ENCODE measurements around the gene KAZN. TPM values are rescaled to one million over a fixed set of nuclear protein-coding genes. Genes with fewer than 3 reads are reported as not detected.

Gene KAZN
- total RNA-seq, 1 experiment from 2014 or later = 6.9 TPM

GRCh38 chr1:14725238-14725637, 126.8 kb downstream of the KAZN start:
- Histone ChIP-seq H3K4me3 (ENCODE audit: insufficient read depth, low read depth, low read length) (no peak overlapping the region), H3K36me3 (replicated peaks; ENCODE audit: control insufficient read depth, insufficient read depth, low read length) (no peaks in the 10 kb centered on the region), H3K27me3 (ENCODE audit: control insufficient read depth, insufficient read depth, low read length) (no peaks in the 10 kb centered on the region)
- DNase-seq = no peak

GRCh38 chr1:14725695-14726094, 127.2 kb downstream of the KAZN start:
- H3K36me3 ChIP-seq (replicated peaks; ENCODE audit: control insufficient read depth, insufficient read depth, low read length) = no peaks in the 10 kb centered on the region
- no peak overlapping the region for H3K4me3 ChIP-seq (ENCODE audit: insufficient read depth, low read depth, low read length)
- peak; percentile 47 for DNase-seq
- H3K27me3 ChIP-seq (ENCODE audit: control insufficient read depth, insufficient read depth, low read length) = no peaks in the 10 kb centered on the region

- no peak overlapping the region for H3K4me3 ChIP-seq (ENCODE audit: insufficient read depth, low read depth, low read length)
- no peak for DNase-seq
- H3K27me3 ChIP-seq (ENCODE audit: control insufficient read depth, insufficient read depth, low read length) = no peaks in the 10 kb centered on the region
- no peaks in the 10 kb centered on the region for H3K36me3 ChIP-seq (replicated peaks; ENCODE audit: control insufficient read depth, insufficient read depth, low read length)
Observed at GRCh38 chr1:14726606-14727005, 128.1 kb downstream of the KAZN start.

- H3K27me3 ChIP-seq (ENCODE audit: control insufficient read depth, insufficient read depth, low read length) = no peaks in the 10 kb centered on the region
- H3K4me3 ChIP-seq (ENCODE audit: insufficient read depth, low read depth, low read length) = no peak overlapping the region
- H3K36me3 ChIP-seq (replicated peaks; ENCODE audit: control insufficient read depth, insufficient read depth, low read length) = no peaks in the 10 kb centered on the region
- no peak for DNase-seq
Observed at GRCh38 chr1:14728516-14728915, 130.0 kb downstream of the KAZN start.

- Histone ChIP-seq H3K4me3 (ENCODE audit: insufficient read depth, low read depth, low read length) (no peak overlapping the region), H3K27me3 (ENCODE audit: control insufficient read depth, insufficient read depth, low read length) (peaks cover 5% of the 10 kb centered on the region; the same call in 1 of the 2 replicates), H3K36me3 (replicated peaks; ENCODE audit: control insufficient read depth, insufficient read depth, low read length) (no peaks in the 10 kb centered on the region)
- DNase-seq = no peak
Observed at GRCh38 chr1:14732728-14733047, 134.2 kb downstream of the KAZN start.

GRCh38 chr1:14733048-14733778, 134.7 kb downstream of the KAZN start:
- H3K36me3 ChIP-seq (replicated peaks; ENCODE audit: control insufficient read depth, insufficient read depth, low read length) = no peaks in the 10 kb centered on the region
- peaks cover 5% of the 10 kb centered on the region; the same call in 1 of the 2 replicates for H3K27me3 ChIP-seq (ENCODE audit: control insufficient read depth, insufficient read depth, low read length)
- peak; percentile 68 for DNase-seq
- H3K4me3 ChIP-seq (ENCODE audit: insufficient read depth, low read depth, low read length) = no peak overlapping the region

- Histone ChIP-seq H3K4me3 (ENCODE audit: insufficient read depth, low read depth, low read length) (no peak overlapping the region), H3K36me3 (replicated peaks; ENCODE audit: control insufficient read depth, insufficient read depth, low read length) (no peaks in the 10 kb centered on the region), H3K27me3 (ENCODE audit: control insufficient read depth, insufficient read depth, low read length) (peaks cover 5% of the 10 kb centered on the region; the same call in 1 of the 2 replicates)
- peak; percentile 62 for DNase-seq
Observed at GRCh38 chr1:14733779-14734140, 135.3 kb downstream of the KAZN start.

GRCh38 chr1:14735841-14736240, 137.4 kb downstream of the KAZN start:
- H3K36me3 ChIP-seq (replicated peaks; ENCODE audit: control insufficient read depth, insufficient read depth, low read length) = no peaks in the 10 kb centered on the region
- no peak overlapping the region for H3K4me3 ChIP-seq (ENCODE audit: insufficient read depth, low read depth, low read length)
- H3K27me3 ChIP-seq (ENCODE audit: control insufficient read depth, insufficient read depth, low read length) = peaks cover 5% of the 10 kb centered on the region; the same call in 1 of the 2 replicates
- no peak for DNase-seq

- H3K36me3 ChIP-seq (replicated peaks; ENCODE audit: control insufficient read depth, insufficient read depth, low read length) = no peaks in the 10 kb centered on the region
- no peak overlapping the region for H3K4me3 ChIP-seq (ENCODE audit: insufficient read depth, low read depth, low read length)
- peaks cover 5% of the 10 kb centered on the region; the same call in 1 of the 2 replicates for H3K27me3 ChIP-seq (ENCODE audit: control insufficient read depth, insufficient read depth, low read length)
- DNase-seq = no peak
Observed at GRCh38 chr1:14737561-14738094, 139.1 kb downstream of the KAZN start.

- DNase-seq = no peak
- Histone ChIP-seq H3K4me3 (ENCODE audit: insufficient read depth, low read depth, low read length) (no peak overlapping the region), H3K27me3 (ENCODE audit: control insufficient read depth, insufficient read depth, low read length) (peaks cover 5% of the 10 kb centered on the region; the same call in 1 of the 2 replicates), H3K36me3 (replicated peaks; ENCODE audit: control insufficient read depth, insufficient read depth, low read length) (no peaks in the 10 kb centered on the region)
Observed at GRCh38 chr1:14738235-14738634, 139.8 kb downstream of the KAZN start.

GRCh38 chr1:14738647-14739046, 140.2 kb downstream of the KAZN start:
- Histone ChIP-seq H3K4me3 (ENCODE audit: insufficient read depth, low read depth, low read length) (no peak overlapping the region), H3K36me3 (replicated peaks; ENCODE audit: control insufficient read depth, insufficient read depth, low read length) (no peaks in the 10 kb centered on the region), H3K27me3 (ENCODE audit: control insufficient read depth, insufficient read depth, low read length) (peaks cover 5% of the 10 kb centered on the region; the same call in 1 of the 2 replicates)
- DNase-seq = no peak

- Histone ChIP-seq H3K36me3 (replicated peaks; ENCODE audit: control insufficient read depth, insufficient read depth, low read length) (no peaks in the 10 kb centered on the region), H3K4me3 (ENCODE audit: insufficient read depth, low read depth, low read length) (no peak overlapping the region), H3K27me3 (ENCODE audit: control insufficient read depth, insufficient read depth, low read length) (peaks cover 5% of the 10 kb centered on the region; the same call in 1 of the 2 replicates)
- DNase-seq = no peak
Observed at GRCh38 chr1:14739082-14739832, 140.8 kb downstream of the KAZN start.

- peaks cover 2% of the 10 kb centered on the region; the same call in 1 of the 2 replicates for H3K27me3 ChIP-seq (ENCODE audit: control insufficient read depth, insufficient read depth, low read length)
- no peaks in the 10 kb centered on the region for H3K36me3 ChIP-seq (replicated peaks; ENCODE audit: control insufficient read depth, insufficient read depth, low read length)
- no peak for DNase-seq
- H3K4me3 ChIP-seq (ENCODE audit: insufficient read depth, low read depth, low read length) = no peak overlapping the region
Observed at GRCh38 chr1:14740016-14740415, 141.5 kb downstream of the KAZN start.

- Histone ChIP-seq H3K27me3 (ENCODE audit: control insufficient read depth, insufficient read depth, low read length) (peaks cover 2% of the 10 kb centered on the region; the same call in 1 of the 2 replicates), H3K4me3 (ENCODE audit: insufficient read depth, low read depth, low read length) (no peak overlapping the region), H3K36me3 (replicated peaks; ENCODE audit: control insufficient read depth, insufficient read depth, low read length) (no peaks in the 10 kb centered on the region)
- no peak for DNase-seq
Observed at GRCh38 chr1:14741082-14741481, 142.6 kb downstream of the KAZN start.

GRCh38 chr1:14741532-14741931, 143.0 kb downstream of the KAZN start:
- Histone ChIP-seq H3K4me3 (ENCODE audit: insufficient read depth, low read depth, low read length) (no peak overlapping the region), H3K36me3 (replicated peaks; ENCODE audit: control insufficient read depth, insufficient read depth, low read length) (no peaks in the 10 kb centered on the region), H3K27me3 (ENCODE audit: control insufficient read depth, insufficient read depth, low read length) (peaks cover 2% of the 10 kb centered on the region; the same call in 1 of the 2 replicates)
- DNase-seq = no peak
